NT2/D1 (cell line): ENCODE data around the gene DDX52.

Experiments
- DNase-seq: peaks from one replicate; pipeline ENCODE4 v3.0.0-alpha.2; 2011; ENCODE audit warnings: low read depth, low spot score
- H3K27me3 ChIP-seq: 2 replicates; pipeline ENCODE4 v1.6.0; 2011; ENCODE audit warnings: mild to moderate bottlenecking; ENCODE audit not compliant: insufficient read length, insufficient read depth
- H3K36me3 ChIP-seq: 2 replicates; pipeline ENCODE4 v1.6.1; 2011; ENCODE audit warnings: mild to moderate bottlenecking, low read length, mixed read lengths; ENCODE audit not compliant: insufficient read depth, insufficient read length
- H3K4me1 ChIP-seq: 2 replicates; pipeline ENCODE4 v1.5.1; 2011; ENCODE audit not compliant: insufficient read depth, insufficient read length
- H3K4me3 ChIP-seq: 2 replicates; pipeline ENCODE4 v1.5.1; 2011; ENCODE audit warnings: low read depth; ENCODE audit not compliant: insufficient read length
- H3K9ac ChIP-seq: 2 replicates; pipeline ENCODE4 v1.6.0; 2011; ENCODE audit warnings: low read depth; ENCODE audit not compliant: insufficient read length
- H3K9me3 ChIP-seq: 2 replicates; pipeline ENCODE4 v1.5.1; 2011; ENCODE audit warnings: mild to moderate bottlenecking, low read length; ENCODE audit not compliant: insufficient read depth
- SUZ12 ChIP-seq: IDR thresholded peaks from 2 replicates; pipeline ENCODE4 v1.6.1; 2011; ENCODE audit not compliant: insufficient read length, insufficient read depth; ENCODE audit errors: extremely low read depth
- YY1 ChIP-seq: IDR thresholded peaks from 2 replicates; pipeline ENCODE4 v1.6.1; 2011; ENCODE audit not compliant: insufficient read length, insufficient read depth
- ZNF274 ChIP-seq: IDR thresholded peaks from 2 replicates; pipeline ENCODE4 v1.6.1; 2011; ENCODE audit warnings: mild to moderate bottlenecking, low read depth, low read length

DDX52 gene

DNA sequence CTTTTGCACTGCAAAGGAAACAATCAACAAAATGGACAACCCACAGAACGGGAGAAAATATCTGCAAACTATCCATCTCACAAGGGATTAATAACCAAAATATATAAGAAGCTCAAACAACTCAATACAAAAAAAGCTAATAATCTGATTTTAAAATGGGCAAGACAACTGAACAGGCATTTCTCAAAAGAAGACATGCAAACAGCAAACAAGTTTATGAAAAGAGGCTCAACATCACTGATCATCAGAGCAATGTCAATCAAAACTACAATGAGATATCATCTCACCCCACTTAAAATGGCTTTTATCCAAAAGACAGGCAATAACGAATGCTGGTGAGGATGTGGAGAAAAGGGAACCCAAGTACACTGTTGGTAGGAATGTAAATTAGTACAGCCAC lies 68.8 kb downstream of the DDX52 start:
- Histone ChIP-seq H3K9ac (no peak overlapping the region), H3K36me3 (peaks cover 48% of the 10 kb centered on the region), H3K4me3 (no peak overlapping the region), H3K9me3 (peaks cover 9% of the 10 kb centered on the region; the same call in 1 of the 2 replicates), H3K4me1 (no peaks in the 10 kb centered on the region), H3K27me3 (no peaks in the 10 kb centered on the region)
- TF ChIP-seq ZNF274 (no peak), YY1 (no peak), SUZ12 (no peak)
- DNase-seq = no peak

DNA sequence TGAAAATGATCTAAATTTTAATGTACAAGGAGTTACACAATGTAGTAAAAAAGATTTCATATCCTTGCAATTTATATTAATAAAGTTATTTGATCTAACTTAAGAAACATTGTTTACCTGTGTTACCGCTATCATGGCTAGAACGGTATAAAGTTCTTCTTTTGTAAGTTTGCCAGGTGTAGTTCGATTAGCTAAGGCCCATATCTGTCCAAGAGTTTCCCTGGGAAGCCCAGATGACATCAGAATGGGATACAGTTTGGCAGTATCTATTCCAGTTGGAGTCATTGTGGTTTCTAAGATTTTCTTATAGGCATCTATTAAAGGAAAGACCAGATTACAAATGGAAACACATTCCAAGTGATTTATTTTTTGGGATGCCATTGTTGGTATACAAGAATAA lies 71.6 kb downstream of the DDX52 start:
- Histone ChIP-seq H3K36me3 (peaks cover 57% of the 10 kb centered on the region), H3K4me3 (no peak overlapping the region), H3K27me3 (no peaks in the 10 kb centered on the region), H3K9me3 (peaks cover 9% of the 10 kb centered on the region; the same call in 1 of the 2 replicates), H3K9ac (no peak overlapping the region), H3K4me1 (no peaks in the 10 kb centered on the region)
- no peak for DNase-seq
- TF ChIP-seq ZNF274 (no peak), SUZ12 (no peak), YY1 (no peak)

DNA sequence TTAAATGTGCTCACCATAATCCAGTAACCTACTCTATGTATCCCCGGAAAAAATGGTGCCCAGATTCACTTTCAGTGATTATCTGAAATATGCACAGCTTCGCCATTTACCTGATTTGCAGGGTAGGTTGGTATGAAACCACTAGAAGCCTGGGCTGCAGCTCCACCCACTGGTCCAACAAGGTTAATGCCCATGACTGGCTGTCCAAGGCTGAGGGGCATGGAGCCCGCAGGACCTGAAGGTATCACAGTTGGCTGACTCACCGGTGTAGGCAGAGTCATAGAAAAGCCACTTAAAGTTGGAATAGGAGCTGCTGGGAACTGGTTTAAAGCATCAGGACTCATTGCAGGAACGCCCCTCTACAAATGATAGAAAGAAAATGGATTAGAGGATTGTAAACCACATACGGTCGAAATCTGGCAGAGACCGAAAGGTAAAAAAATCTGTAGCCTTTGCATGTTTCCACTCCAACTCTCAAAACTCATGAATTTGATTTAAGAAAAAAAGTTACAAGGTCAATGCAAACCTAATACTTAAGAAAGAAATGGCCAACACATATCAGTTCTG lies 72.6 kb downstream of the DDX52 start:
- H3K4me1 ChIP-seq = no peaks in the 10 kb centered on the region
- H3K9me3 ChIP-seq = peaks cover 9% of the 10 kb centered on the region; the same call in 1 of the 2 replicates
- peaks cover 47% of the 10 kb centered on the region for H3K36me3 ChIP-seq
- no peak for TF ChIP-seq SUZ12
- no peak for TF ChIP-seq ZNF274
- no peak for TF ChIP-seq YY1
- no peak overlapping the region for H3K4me3 ChIP-seq
- no peak overlapping the region for H3K9ac ChIP-seq
- no peaks in the 10 kb centered on the region for H3K27me3 ChIP-seq
- peak; percentile 46 for DNase-seq

DNA sequence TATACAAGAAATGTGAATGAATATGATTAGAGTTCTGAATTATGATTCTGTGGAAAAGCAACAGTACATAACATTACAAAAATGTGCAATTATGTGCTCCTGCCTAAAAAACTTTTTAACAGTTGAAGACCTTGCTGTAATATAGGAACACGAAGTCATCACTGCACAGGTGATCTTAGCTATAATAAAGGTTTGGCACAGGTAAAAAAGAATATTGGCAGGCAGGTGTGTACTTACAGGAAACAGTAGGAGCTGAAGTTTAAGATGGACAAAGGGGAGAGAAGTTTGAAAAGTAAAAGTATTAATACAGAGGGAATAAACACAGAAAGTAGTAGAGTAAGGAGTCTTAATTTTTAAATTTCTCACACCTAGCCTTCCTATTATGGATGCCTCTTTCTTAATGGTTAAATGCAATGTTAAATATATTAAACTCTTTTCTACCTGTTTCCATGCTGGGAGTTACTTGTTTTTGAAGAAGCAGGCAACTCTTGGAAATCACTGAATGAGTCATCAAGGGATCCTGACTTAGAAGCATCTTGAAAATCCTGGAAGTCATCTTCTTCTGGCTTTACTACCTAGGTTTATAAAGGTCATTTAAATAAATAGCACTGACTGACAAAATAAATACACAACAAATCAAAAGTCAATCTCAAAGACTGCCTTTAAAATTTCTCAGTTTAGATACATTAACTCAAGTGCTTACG lies 74.7 kb downstream of the DDX52 start:
- no peak overlapping the region for H3K9ac ChIP-seq
- TF ChIP-seq SUZ12 (no peak), ZNF274 (no peak), YY1 (no peak)
- H3K4me3 ChIP-seq = no peak overlapping the region
- peaks cover 52% of the 10 kb centered on the region for H3K36me3 ChIP-seq
- no peak for DNase-seq
- no peaks in the 10 kb centered on the region for H3K27me3 ChIP-seq
- H3K9me3 ChIP-seq = peaks cover 12% of the 10 kb centered on the region; the same call in 1 of the 2 replicates
- no peaks in the 10 kb centered on the region for H3K4me1 ChIP-seq

DNA sequence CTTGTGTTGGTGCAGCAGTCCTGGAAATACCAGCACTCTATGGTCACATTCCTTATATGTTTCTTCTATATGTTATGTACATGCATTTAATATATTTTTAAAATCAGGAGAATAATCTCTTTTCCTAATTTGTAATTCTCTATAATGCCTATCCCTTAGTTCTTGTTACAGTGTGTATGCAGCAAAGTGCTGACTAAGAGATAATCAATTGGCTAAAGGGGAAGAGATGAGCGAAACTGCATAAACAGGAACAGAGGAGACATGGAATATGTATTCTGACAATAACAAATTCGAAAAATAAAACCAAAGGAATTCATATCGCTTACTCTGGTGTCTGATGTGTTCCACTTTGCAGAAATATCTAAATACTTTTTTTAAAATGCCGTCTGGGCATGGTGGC lies 75.7 kb downstream of the DDX52 start:
- peaks cover 12% of the 10 kb centered on the region; the same call in 1 of the 2 replicates for H3K9me3 ChIP-seq
- H3K4me1 ChIP-seq = no peaks in the 10 kb centered on the region
- peaks cover 52% of the 10 kb centered on the region for H3K36me3 ChIP-seq
- no peak overlapping the region for H3K4me3 ChIP-seq
- no peak overlapping the region for H3K9ac ChIP-seq
- no peaks in the 10 kb centered on the region for H3K27me3 ChIP-seq
- DNase-seq = no peak
- TF ChIP-seq ZNF274 = no peak
- no peak for TF ChIP-seq SUZ12
- no peak for TF ChIP-seq YY1

DNA sequence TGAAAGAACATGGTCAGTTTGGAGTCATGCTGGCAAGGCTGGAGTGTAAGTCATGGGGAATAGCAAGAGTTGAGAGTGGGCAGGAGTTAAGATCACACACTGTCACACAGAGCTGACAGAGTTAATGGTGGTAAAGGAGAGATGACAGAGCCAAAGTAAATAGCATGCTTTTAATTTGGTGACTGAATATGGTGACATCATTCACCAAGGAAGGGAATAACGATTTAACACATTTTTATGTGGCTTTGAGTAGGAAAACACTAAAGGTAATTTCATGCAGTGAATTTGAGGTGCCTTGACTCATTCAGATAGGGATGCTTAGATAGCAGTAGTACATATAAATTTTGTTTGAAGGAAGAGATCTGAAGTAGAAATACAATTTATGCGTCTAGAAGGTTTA lies 76.1 kb downstream of the DDX52 start:
- Histone ChIP-seq H3K36me3 (peaks cover 51% of the 10 kb centered on the region), H3K9ac (no peak overlapping the region), H3K4me3 (no peak overlapping the region), H3K9me3 (peaks cover 12% of the 10 kb centered on the region; the same call in 1 of the 2 replicates), H3K27me3 (no peaks in the 10 kb centered on the region), H3K4me1 (no peaks in the 10 kb centered on the region)
- TF ChIP-seq YY1 = no peak
- no peak for TF ChIP-seq SUZ12
- no peak for TF ChIP-seq ZNF274
- no peak for DNase-seq

DNA sequence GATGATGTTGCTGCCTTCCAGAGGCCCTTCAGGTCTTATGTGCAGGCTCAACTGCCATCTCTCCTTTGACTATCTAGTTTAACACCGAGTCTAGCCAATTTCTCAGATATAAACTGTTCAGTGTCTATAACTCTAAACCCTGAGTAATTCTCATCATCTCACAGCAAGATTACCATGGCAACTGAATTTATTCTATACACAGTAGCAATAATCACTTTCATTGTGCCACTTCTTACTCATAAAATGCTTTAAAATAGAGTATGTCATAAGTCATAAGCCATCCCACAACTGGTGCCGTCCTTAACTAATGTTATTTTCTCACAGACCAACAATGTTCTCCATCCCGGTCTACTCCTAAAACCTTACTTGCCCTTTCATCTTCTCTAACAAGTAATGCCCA lies 79.0 kb downstream of the DDX52 start:
- H3K4me1 ChIP-seq = no peaks in the 10 kb centered on the region
- DNase-seq = no peak
- H3K9me3 ChIP-seq = peaks cover 12% of the 10 kb centered on the region; the same call in 1 of the 2 replicates
- H3K4me3 ChIP-seq = no peak overlapping the region
- no peaks in the 10 kb centered on the region for H3K27me3 ChIP-seq
- peaks cover 35% of the 10 kb centered on the region for H3K36me3 ChIP-seq
- TF ChIP-seq YY1 = no peak
- no peak for TF ChIP-seq ZNF274
- TF ChIP-seq SUZ12 = no peak
- H3K9ac ChIP-seq = no peak overlapping the region
